ENCODE measurements around the gene EML6. TPM values are rescaled to one million over a fixed set of nuclear protein-coding genes. Genes with fewer than 3 reads are reported as not detected.

The EML6 gene
- total RNA-seq, 1 donor from 2014 or later: 1.3 TPM

GRCh38 chr2:54789878-54790277 is 66.4 kb downstream of the EML6 start:
- intact Hi-C loops (cut with micrococcal nuclease): no loop called here

GRCh38 chr2:54791831-54792230 is 68.4 kb downstream of the EML6 start:
- intact Hi-C loops (cut with micrococcal nuclease): no loop called here

DNA sequence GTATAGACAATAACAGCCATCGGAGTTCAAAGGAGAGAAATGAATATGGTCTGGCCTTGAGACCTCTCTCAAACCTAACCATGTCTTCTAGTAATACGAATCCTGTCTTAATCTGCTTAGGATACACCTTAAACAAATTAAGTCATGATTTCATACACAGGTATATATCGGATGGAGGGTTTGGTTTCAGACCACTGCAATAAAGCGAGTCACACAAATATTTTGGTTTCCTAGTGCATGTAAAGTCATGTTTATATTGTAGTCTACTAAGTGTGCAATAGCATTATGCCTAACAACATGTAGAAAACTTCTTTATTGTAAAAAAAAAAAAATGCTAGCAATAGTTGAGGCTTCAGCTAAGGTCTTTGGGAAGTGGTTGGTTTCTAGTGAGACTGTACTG is 73.8 kb downstream of the EML6 start:
- intact Hi-C loops (cut with micrococcal nuclease): no loop called here

DNA sequence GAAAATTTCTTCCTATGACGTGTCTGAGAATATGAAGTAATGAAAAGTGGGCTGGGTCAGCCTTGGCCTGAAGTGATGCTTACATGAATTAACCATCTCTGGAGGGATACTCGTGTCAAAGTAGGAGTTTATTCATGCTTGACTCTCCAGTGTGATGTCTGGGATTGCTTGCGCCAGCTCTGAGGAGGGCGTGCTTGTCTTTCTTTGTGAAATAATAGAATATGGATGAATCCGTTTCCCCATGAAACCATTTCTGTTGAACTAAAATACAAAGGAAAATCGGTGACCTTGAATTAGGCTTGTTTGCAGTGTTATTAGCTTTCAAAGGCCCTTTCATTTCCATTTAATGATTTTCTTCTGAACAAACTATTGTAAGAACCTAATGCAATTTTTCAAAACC is 77.9 kb downstream of the EML6 start:
- intact Hi-C loops (cut with micrococcal nuclease): no loop called here

DNA sequence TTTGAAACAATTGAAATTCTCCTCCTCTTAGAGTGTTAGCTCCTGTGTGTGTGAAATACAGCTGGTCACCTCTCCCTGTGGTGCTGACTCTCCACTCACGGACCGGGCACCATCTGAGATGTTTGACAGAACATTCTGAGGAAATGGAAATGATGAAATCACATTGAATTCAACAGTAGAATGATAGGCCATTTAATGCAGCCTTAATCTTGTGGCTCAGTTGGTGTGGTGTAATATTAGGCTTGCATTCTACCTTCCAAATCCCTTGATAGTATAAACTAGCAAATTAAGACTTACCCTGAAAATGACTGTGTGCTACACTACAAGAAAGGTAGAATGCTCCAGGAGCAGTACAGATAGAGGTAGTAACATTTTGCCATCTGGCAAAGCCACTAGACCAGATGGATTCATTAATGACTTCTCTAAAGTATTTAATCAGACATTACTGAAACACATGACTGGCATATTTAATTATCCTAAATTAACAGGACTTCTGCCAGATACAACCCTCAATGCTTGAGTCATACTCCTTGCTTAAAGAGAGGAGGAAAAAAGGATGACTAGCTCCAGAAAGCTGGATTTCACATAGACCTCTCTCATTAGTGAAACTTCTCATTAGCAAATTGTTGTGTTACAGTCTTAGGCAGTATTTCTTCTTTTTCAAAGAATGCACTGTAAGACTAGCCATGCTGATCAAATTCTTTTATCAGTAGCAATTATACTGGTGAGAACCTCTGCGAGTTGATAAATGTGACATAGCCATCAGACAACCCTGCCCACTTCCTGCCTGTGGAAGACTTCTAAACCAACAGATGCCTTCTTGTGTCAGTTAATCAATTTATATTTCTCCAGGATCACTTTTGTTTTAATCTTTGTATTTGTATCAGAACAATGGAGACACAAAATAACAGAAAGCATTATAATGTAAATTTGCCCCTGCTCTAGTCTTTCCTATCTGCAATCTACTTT is 80.6 kb downstream of the EML6 start:
- intact Hi-C loops (cut with micrococcal nuclease): no loop called here

- intact Hi-C loops (cut with micrococcal nuclease): no loop called here
Observed at GRCh38 chr2:54805255-54805654, 81.8 kb downstream of the EML6 start.

- intact Hi-C loops (cut with micrococcal nuclease): no loop called here
Observed at GRCh38 chr2:54806975-54807374, 83.5 kb downstream of the EML6 start.

DNA sequence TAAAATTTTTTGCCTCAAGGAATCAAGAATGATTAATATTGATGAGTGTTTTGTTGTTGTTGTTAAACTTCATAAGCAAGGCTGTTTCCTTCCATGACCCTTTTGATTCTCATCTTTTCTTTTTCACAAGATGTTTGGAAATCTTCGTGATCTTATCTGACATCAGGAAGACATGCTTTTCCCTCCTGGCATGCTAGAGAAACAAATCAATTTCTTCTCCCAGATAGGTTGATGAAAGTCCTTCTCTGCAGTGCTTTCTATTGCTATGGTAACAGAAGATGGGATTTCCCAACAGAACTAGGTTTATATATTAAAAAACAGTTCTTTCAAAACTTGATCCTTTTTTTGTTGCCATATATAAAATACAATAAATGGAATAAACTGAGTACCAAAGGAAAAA is 85.2 kb downstream of the EML6 start:
- intact Hi-C loops (cut with micrococcal nuclease): no loop called here

GRCh38 chr2:54809819-54810218 is 86.4 kb downstream of the EML6 start:
- intact Hi-C loops (cut with micrococcal nuclease): no loop called here

DNA sequence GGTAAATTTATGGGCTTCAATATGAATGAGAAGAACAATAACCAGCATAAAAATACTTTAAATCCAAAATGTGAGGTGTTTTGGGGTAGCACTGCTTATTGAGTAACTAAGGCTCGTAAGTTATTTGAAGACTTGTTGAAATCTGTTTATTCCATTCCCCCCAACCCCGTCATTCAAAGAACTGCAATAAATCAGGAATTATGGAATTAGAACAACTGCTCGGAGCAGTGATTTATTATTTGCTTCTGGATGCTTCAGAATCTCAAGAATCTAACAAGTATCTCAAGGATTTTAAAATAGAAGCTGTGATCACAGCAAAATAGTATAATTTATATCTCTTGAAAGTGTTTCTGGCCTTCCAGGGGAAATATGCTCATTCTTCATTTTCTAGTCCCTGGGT is 86.8 kb downstream of the EML6 start:
- intact Hi-C loops (cut with micrococcal nuclease): no loop called here

DNA sequence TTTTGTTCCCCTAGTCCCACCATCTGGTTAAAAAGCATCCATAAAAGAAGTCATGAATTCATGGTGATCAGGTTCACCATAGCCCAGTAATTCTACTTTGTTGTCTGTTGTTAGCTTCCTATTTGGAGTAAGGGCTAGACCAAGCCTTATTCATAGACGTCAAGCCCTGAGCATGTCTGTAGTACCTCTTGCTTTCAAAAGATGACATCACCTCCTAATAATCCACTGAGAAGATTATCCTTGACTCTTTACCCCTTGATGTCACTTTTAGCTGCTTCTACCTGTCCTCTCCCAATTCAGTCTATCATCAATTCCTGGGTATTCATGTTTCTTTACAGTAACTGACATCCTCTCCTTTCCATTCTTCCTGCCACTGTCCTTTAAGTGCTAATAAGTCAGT is 90.1 kb downstream of the EML6 start:
- intact Hi-C loops (cut with micrococcal nuclease): no loop called here

DNA sequence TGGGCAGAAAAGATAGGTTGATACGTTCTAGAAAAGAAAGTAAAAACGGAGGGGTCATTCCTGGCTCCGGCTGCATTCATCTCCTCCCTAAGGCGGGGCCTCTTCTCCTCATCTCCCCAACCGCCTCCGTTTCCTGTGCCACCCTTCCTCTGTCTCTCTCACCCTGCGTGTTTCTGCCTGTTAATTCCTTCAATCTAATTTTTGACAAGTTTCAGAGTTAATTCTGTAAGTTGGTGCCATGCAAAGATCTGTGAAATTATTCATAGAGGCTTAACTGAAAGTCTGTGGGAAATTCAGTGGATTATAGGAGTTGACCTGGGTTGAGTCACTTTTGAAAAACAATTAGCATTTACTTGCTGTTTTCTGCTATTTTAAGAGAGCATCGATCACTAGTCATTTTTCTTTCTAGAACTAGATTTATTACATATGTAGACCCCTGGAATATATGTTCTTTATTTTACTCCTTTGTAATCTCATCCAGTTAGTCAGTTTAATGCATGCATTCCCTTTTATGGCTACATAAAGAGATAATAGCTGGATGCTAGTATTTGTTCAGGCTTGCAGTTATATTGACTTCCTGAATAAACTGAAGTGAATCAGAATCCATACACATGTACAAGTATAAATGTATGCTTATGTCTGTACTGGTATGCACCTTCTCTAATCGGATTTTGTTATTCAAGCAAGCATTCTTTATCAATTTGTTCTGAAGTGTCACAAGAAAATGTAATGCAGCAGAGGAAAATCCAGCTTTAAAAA is 91.1 kb downstream of the EML6 start:
- intact Hi-C loops (cut with micrococcal nuclease): no loop called here

GRCh38 chr2:54815148-54815539 is 91.7 kb downstream of the EML6 start:
- intact Hi-C loops (cut with micrococcal nuclease): no loop called here

DNA sequence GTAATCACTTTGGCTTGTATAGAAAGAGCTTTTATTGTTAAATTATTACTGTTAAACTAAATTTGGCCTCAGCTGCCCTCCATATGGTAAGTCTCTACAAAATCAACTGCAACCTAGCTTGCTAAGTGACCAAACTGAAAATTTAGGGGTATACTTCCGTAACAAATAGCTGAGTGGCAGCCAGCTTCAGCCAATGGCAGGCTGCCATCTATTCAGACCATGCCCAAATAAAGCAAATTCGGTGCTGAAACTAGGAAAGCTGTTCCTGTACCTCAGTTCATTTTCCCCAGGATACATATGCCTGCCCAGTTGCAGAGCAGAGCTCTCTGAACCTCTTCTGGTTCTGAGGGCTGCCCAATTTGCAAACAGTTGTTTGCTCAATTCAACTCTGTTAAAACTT is 94.8 kb downstream of the EML6 start:
- intact Hi-C loops (cut with micrococcal nuclease): no loop called here

- intact Hi-C loops (cut with micrococcal nuclease): no loop called here
Observed at GRCh38 chr2:54820558-54820957, 97.1 kb downstream of the EML6 start.

GRCh38 chr2:54824567-54824966 is 101.1 kb downstream of the EML6 start:
- intact Hi-C loops (cut with micrococcal nuclease): no loop called here

DNA sequence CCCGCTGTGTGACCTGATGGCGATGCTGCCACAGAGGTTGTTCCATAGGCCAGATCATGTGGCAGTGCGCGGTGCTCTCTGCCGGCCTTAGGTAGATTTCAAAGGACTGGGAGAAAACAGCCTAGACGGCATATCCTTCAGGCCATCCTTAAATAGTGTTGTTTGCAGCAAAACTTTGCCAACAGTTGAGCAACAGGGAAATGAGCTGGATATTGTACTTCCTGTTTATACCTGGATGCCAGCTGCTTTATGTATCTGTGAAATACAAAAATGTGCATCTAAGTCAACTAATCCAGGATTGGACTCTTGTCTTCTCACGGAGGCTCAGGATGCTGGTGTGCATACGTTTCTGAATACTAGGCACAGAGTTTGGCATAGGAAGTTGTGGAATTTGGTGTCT is 107.1 kb downstream of the EML6 start:
- intact Hi-C loops (cut with micrococcal nuclease): no loop called here

GRCh38 chr2:54831480-54831879 is 108.0 kb downstream of the EML6 start:
- intact Hi-C loops (cut with micrococcal nuclease): no loop called here

- intact Hi-C loops (cut with micrococcal nuclease): no loop called here
Observed at GRCh38 chr2:54834721-54835120, 111.3 kb downstream of the EML6 start.

DNA sequence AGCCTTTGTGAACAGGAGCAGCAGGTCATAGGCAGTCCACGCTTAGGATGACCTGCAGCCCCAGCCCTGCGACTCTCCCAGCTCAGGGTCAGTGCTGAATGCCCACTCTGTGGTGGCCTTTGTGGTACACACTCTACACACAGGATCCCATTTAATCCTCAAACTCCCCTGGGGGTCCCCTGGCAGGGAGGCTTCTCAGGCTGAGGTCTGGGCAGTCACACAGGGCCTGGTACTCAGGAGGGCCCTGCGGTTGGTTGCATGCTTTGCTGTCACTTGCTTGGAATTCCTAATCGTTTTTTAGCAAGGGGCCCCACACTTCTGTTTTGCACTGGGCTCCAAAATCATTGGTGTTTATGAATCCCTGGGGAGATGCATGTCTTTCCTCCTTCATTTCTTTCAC is 113.0 kb downstream of the EML6 start:
- intact Hi-C loops (cut with micrococcal nuclease): no loop called here

GRCh38 chr2:54838585-54839035 is 115.1 kb downstream of the EML6 start:
- intact Hi-C loops (cut with micrococcal nuclease): loop anchor here (1.0 kb wide), 10 partner anchors 74 to 731 kb away; partner anchors contain the start of gene EML6

Data from T-helper 1 cell treated with Interleukin-12 subunit alpha and Interleukin-12 subunit beta and Interleukin-4 antibody, amounts not matched to agents 30 ng/mL and 1 ng/mL, for 36 hours (primary cell).